Small intestine (tissue), 7 donors: ENCODE results near the gene LLGL2. TPM values are rescaled to one million over a fixed set of nuclear protein-coding genes. Genes with fewer than 3 reads are reported as not detected.

ENCODE experiments used
- DNase-seq, 2 donors: peaks; one replicate each; pipeline versions ENCODE4 v3.0.0 to v3.0.0-alpha.2; 2013
- FAIRE-seq: peaks from 2 replicates; lab custom pipeline; 2012; peaks lifted over from hg19 to GRCh38; lab: Jason Lieb, UNC
- H3K27ac ChIP-seq, 3 donors: one replicate each; pipeline ENCODE4 v1.5.1; 2013; ENCODE audit warnings: low read length in 2 of 3, mild to moderate bottlenecking in 2 of 3, control low read depth in 1 of 3, inconsistent platforms in 1 of 3, low read depth in 1 of 3, moderate library complexity in 1 of 3
- H3K27me3 ChIP-seq, 3 donors: one replicate each; pipeline ENCODE4 v1.6.1; 2013; ENCODE audit warnings: low read length in 3 of 3, inconsistent platforms in 1 of 3; ENCODE audit not compliant: control insufficient read depth in 3 of 3, insufficient read depth in 3 of 3
- H3K36me3 ChIP-seq, 3 donors: one replicate each; pipeline ENCODE4 v1.6.1; 2013; ENCODE audit warnings: low read length in 3 of 3, inconsistent platforms in 1 of 3, low read depth in 1 of 3, mild to moderate bottlenecking in 1 of 3, moderate library complexity in 1 of 3; ENCODE audit not compliant: control insufficient read depth in 3 of 3, insufficient read depth in 2 of 3
- H3K4me1 ChIP-seq, 3 donors: one replicate each; pipeline ENCODE4 v1.6.1; 2013; ENCODE audit warnings: low read length in 2 of 3, inconsistent platforms in 1 of 3, low read depth in 1 of 3, mild to moderate bottlenecking in 1 of 3, moderate library complexity in 1 of 3; ENCODE audit not compliant: control insufficient read depth in 3 of 3, insufficient read depth in 2 of 3
- H3K4me3 ChIP-seq, 3 donors: one replicate each; pipeline ENCODE4 v1.5.1; 2013; ENCODE audit warnings: low read length in 3 of 3, control low read depth in 1 of 3, inconsistent platforms in 1 of 3, low read depth in 1 of 3, mild to moderate bottlenecking in 1 of 3, moderate library complexity in 1 of 3
- H3K9me3 ChIP-seq, 2 donors: one replicate each; pipeline ENCODE4 v1.6.1; 2013; ENCODE audit warnings: low read depth in 1 of 2, low read length in 1 of 2; ENCODE audit not compliant: control insufficient read depth in 2 of 2, insufficient read depth in 1 of 2
- WGBS, 3 donors: extraction: QIAGEN DNeasy Blood & Tissue Kit; methylation state at CpG; one replicate each; pipeline ENCODE4 v1.1.7; 2013; 5-methylcytosine and 5-hydroxymethylcytosine counted together
- polyA plus RNA-seq, 4 donors: library from polyadenylated mRNA; stranded (reverse) in 3 of 4; unstranded in 1 of 4; fragments of 200-250 nt in 3 of 4; fragments of 120-200 nt in 1 of 4; gene quantifications; one replicate each; pipeline versions ENCODE4 v1.2.1 to v1.2.3, GENCODE V29; 2013
- donor health status: healthy with polysubstance abuse.
- donor health status: control.
- donor health status: control.
- donor health status: Bipolar disorder and iron deficiency.
- donor health status: healthy.

Gene LLGL2
- polyA plus RNA-seq, 4 donors = 140 to 365 (median 244) TPM

GRCh38 chr17:75542728-75543336 lies 17.3 kb downstream of the LLGL2 start:
- H3K9me3 ChIP-seq = no peaks in the 10 kb centered on the region
- peaks cover 3 to 93% (median 5%) of the 10 kb centered on the region in 3 donors for H3K36me3 ChIP-seq
- H3K4me3 ChIP-seq = peak overlapping the region in 1 of 3 donors; percentile 4
- H3K27me3 ChIP-seq = no peaks in the 10 kb centered on the region
- peak overlapping the region; percentile 53 to 99 (median 87) for H3K27ac ChIP-seq
- FAIRE-seq (no peak), DNase-seq (peak; percentile 32 to 81)
- 16 to 60% (median 36%) methylated on average over 14 to 15 of the region's 15 CpGs for WGBS, 3 donors
- peaks cover 0 to 85% (median 1%) of the 10 kb centered on the region in 3 donors for H3K4me1 ChIP-seq

GRCh38 chr17:75544250-75544649 lies 18.8 kb downstream of the LLGL2 start:
- no peaks in the 10 kb centered on the region for H3K9me3 ChIP-seq
- FAIRE-seq = no peak
- WGBS, 3 donors = 72 to 83% (median 80%) methylated on average over 8 of the region's 8 CpGs
- no peak overlapping the region for H3K4me3 ChIP-seq
- DNase-seq = no peak
- H3K27ac ChIP-seq = no peak overlapping the region
- no peaks in the 10 kb centered on the region for H3K27me3 ChIP-seq
- peaks cover 3 to 92% (median 5%) of the 10 kb centered on the region in 3 donors for H3K36me3 ChIP-seq
- peaks cover 0 to 82% (median 1%) of the 10 kb centered on the region in 3 donors for H3K4me1 ChIP-seq

- peaks cover 0 to 83% (median 1%) of the 10 kb centered on the region in 3 donors for H3K4me1 ChIP-seq
These were observed 20.7 kb downstream of the LLGL2 start for GRCh38 chr17:75546181-75546580.

GRCh38 chr17:75547091-75547490 lies 21.6 kb downstream of the LLGL2 start:
- Histone ChIP-seq H3K9me3 (no peaks in the 10 kb centered on the region), H3K36me3 (peaks cover 2 to 86% (median 3%) of the 10 kb centered on the region in 3 donors), H3K27me3 (no peaks in the 10 kb centered on the region), H3K4me3 (no peak overlapping the region), H3K4me1 (peaks cover 0 to 79% (median under 1%) of the 10 kb centered on the region in 3 donors), H3K27ac (peak overlapping the region in 2 of 3 donors; percentile 32 to 96)
- DNase-seq = no peak
- no peak for FAIRE-seq
- WGBS, 3 donors = 88 to 93% (median 92%) methylated on average over 9 of the region's 9 CpGs

More at GRCh38 chr17:75546181-75546580, 20.7 kb downstream of the LLGL2 start:
- H3K4me3 ChIP-seq = no peak overlapping the region
- H3K9me3 ChIP-seq = no peaks in the 10 kb centered on the region
- 82 to 89% (median 85%) methylated on average over 13 of the region's 13 CpGs for WGBS, 3 donors
- no peaks in the 10 kb centered on the region for H3K27me3 ChIP-seq
- peaks cover 2 to 86% (median 3%) of the 10 kb centered on the region in 3 donors for H3K36me3 ChIP-seq
- DNase-seq (no peak), FAIRE-seq (no peak)
- peak overlapping the region in 1 of 3 donors; percentile 10 for H3K27ac ChIP-seq

GRCh38 chr17:75548813-75549212 lies 23.3 kb downstream of the LLGL2 start:
- Histone ChIP-seq H3K4me3 (no peak overlapping the region), H3K36me3 (peaks cover 4 to 84% (median 7%) of the 10 kb centered on the region in 3 donors), H3K9me3 (no peaks in the 10 kb centered on the region), H3K4me1 (peaks cover 0 to 73% (median 0%) of the 10 kb centered on the region in 3 donors), H3K27ac (peak overlapping the region; percentile 96 to 99 (median 99)), H3K27me3 (no peaks in the 10 kb centered on the region)
- no peak for FAIRE-seq
- peak in 1 of 2 donors; percentile 32 for DNase-seq
- WGBS, 3 donors = 28 to 59% (median 30%) methylated on average over 5 of the region's 5 CpGs

- Histone ChIP-seq H3K9me3 (no peaks in the 10 kb centered on the region), H3K27me3 (no peaks in the 10 kb centered on the region), H3K4me1 (peaks cover 0 to 66% (median 0%) of the 10 kb centered on the region in 3 donors), H3K4me3 (no peak overlapping the region), H3K27ac (peak overlapping the region; percentile 96 to 99 (median 99)), H3K36me3 (peaks cover 4 to 84% (median 5%) of the 10 kb centered on the region in 3 donors)
- 13 to 60% (median 29%) methylated on average over 18 to 22 of the region's 22 CpGs for WGBS, 3 donors
- DNase-seq = peak; percentile 94 to 97
- no peak for FAIRE-seq
These were observed 24.0 kb downstream of the LLGL2 start for GRCh38 chr17:75549246-75550138.

GRCh38 chr17:75550139-75550465 lies 24.6 kb downstream of the LLGL2 start:
- no peak overlapping the region for H3K4me3 ChIP-seq
- DNase-seq (no peak), FAIRE-seq (no peak)
- H3K4me1 ChIP-seq = peaks cover 0 to 60% (median 0%) of the 10 kb centered on the region in 3 donors
- peak overlapping the region; percentile 96 to 99 (median 99) for H3K27ac ChIP-seq
- H3K9me3 ChIP-seq = no peaks in the 10 kb centered on the region
- H3K27me3 ChIP-seq = no peaks in the 10 kb centered on the region
- WGBS, 3 donors = 10 to 53% (median 27%) methylated on average over 4 of the region's 4 CpGs
- peaks cover 4 to 78% (median 4%) of the 10 kb centered on the region in 3 donors for H3K36me3 ChIP-seq

GRCh38 chr17:75551266-75551665 lies 25.8 kb downstream of the LLGL2 start:
- Histone ChIP-seq H3K4me3 (no peak overlapping the region), H3K9me3 (no peaks in the 10 kb centered on the region), H3K27me3 (no peaks in the 10 kb centered on the region), H3K27ac (peak overlapping the region; percentile 46 to 99 (median 96)), H3K36me3 (peaks cover 4 to 78% (median 4%) of the 10 kb centered on the region in 3 donors), H3K4me1 (peaks cover 0 to 62% (median 0%) of the 10 kb centered on the region in 3 donors)
- 75 to 81% (median 80%) methylated on average over 7 of the region's 7 CpGs for WGBS, 3 donors
- FAIRE-seq (no peak), DNase-seq (no peak)
